22Rv1 (cell line): ENCODE results near the gene LHCGR.

ENCODE experiments used
- CTCF ChIP-seq: fragments of 450-650 bp; IDR thresholded peaks from 2 replicates; pipeline ENCODE4 v1.5.1; 2017; ENCODE audit warnings: mild to moderate bottlenecking
- ZFX ChIP-seq: fragments of 450-650 bp; IDR thresholded peaks from 2 replicates; pipeline ENCODE4 v1.6.1; 2017; ENCODE audit warnings: antibody characterized with exemption, borderline replicate concordance

DNA sequence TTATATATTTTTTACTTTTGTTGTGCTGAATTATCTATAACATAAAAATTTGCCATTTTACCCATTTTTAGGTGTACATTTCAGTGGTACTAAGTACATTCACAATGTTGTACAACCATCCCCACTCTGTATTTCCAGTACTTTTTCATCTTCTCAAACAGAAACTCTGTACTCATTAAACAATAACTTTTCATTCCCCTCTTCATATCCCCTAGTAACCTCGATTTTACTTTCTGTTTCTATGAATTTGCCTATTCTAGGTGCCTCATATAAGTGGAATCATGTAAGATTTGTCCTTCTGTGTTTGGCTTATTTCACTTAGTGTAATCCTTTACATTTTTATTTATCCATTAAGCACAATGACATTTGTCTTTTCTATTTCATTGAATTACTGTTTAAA, 86.5 kb downstream of the LHCGR start:
- TF ChIP-seq CTCF (no peak), ZFX (no peak)
